ENCODE results near the gene DMXL2.
"Not testable (repeated sequence)": the region's sequence is repeated elsewhere in the genome, so short reads cannot be mapped to it uniquely, and the experiment has no call there.

DMXL2 gene

DNA sequence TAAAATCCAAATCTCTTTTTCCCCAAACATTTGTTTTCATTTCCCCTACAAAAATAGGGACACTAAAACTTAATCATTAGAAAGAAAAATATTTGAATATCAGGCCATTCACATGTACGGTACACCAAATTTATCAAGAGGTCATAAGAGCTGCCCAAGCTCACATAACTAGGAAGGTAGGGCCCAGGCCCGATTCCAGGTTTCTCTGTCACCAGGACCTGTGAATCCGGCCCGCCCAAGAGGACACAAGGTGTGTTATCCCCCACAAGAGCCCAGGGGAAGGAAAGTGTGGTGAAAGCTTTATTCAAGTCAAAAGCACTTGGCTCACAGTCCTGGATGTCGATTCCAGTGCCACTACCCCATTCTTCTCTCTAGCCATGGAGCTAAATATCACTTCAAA lies 130.6 kb downstream of the DMXL2 start:
- DNase-seq = no peak

- no peak for DNase-seq
These were observed 137.8 kb downstream of the DMXL2 start for GRCh38 chr15:51484781-51485180.

- no peak for DNase-seq
These were observed 138.6 kb downstream of the DMXL2 start for GRCh38 chr15:51483985-51484384.

- no peak for DNase-seq
These were observed 139.1 kb downstream of the DMXL2 start for GRCh38 chr15:51483520-51483919.

DNA sequence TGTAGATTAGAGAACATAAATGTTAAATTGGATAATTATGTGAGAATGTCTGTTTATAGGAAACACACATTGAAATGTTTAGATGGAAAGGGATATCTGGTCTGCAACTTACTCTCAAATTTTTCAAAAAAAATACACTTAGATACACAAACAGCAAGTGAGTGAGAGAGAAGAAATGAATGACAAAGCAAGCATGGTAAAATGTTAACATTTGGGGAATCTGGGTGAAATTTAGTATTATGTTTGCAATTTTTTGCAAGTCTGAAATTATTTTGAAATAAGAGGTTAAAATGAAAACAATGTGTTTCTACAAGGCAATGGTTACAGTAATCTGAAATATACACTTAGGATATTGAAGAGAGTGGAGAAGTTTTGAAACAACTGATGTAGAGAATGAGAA lies 146.8 kb downstream of the DMXL2 start:
- no peak for DNase-seq

DNA sequence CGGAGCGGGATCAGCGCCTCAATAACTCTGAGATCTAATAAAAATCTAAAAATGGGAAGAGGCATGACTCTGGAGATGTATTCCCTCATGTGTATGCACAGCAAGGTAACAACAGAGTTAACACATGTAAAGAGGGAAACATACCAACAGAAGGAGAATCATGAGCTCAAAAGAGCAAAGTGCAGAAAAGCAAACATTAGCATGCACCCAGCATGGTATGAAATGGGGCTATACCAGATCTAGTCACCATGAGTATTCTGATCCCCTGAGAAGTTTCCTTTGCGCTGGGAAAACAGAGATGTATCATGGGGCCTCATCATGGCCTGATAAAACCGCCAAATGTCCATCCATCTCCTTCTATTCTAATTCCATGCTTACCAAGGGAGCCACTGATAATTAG lies 152.1 kb downstream of the DMXL2 start:
- no peak for DNase-seq

DNA sequence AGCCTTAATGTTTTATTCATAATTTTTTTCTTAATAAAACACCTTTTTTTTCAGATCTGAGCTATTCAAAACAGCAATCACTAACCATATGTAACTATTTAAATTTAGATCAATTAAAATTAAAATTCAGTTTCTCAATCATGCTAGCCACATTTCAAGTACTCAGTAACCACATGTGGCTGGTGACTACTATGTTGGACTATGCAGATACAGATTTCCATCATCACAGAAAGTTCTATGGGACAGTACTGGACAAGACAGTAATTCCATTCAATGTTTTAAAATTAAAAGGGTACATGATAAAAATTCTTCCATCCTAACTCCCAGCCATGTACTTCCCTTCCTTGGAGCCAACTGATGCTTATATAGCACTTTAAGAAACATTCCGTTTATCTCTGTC lies 161.8 kb downstream of the DMXL2 start:
- DNase-seq = no peak

GRCh38 chr15:51450001-51450400 lies 172.6 kb downstream of the DMXL2 start:
- DNase-seq = no peak

- no peak for DNase-seq
These were observed 173.8 kb downstream of the DMXL2 start for GRCh38 chr15:51448622-51449399.

DNA sequence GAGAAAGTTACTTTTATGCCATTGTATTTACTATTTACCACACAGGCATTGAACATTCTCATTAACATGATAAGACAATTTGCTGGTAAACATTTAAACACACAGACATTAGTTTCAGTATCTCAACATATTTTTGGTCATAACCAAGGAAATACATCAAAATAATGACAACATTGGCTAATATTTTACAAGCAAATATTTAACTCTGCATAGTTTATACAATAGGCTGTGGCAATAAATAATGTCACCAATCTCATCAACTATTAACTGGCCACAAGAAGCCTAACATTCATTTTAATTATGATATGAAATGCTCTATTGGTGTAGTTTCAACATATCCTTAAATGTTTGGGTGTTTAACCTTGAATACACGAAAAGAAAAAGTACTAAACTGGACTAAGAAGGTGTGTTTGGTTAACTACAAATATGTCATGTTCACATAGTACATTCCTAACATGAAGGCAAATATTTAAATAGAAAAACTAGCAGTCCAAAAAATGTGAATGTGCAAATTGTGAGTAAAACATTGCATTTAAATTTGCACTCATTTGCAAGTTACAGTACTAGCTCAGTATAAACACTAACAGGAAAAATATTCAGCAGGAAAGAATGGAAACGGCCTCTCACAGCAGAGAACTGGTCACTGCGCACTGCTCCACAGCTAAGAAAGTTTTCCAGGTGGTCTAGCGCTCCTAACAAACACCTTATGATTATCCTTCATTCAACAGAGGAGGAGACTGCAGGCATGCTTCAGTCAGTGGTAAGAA lies 174.5 kb downstream of the DMXL2 start:
- DNase-seq = no peak

DNA sequence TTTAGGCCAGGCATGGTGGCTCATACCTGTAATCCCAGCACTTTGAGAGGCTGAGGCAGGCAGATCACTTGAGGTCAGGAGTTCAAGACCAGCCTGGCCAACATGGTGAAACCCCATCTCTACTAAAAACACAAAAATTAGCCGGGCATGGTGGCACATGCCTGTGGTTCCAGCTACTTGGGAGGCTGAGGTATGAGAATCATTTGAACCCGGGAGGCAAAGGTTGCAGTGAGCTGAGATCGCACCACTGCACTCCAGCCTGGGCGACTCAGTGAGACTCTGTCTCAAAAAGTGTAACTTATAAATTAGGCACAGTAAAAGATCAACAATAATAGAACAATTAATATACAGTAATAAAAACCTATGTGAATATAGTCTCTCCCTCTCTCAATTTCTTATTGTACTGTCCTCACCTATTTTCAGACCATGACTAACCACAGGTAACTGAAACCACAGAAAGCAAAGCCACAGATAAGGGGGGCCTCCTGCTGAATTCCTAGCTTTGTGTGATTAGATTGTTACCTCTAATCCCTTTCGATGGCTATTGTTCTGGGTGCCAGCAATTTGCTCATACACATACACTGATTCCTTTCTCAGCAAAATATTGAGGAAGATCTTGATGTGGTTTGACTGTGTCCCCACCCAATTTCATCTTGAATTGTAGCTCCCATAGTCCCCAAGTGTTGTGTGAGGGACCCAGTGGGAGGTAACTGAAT lies 176.4 kb downstream of the DMXL2 start:
- not testable (repeated sequence) for DNase-seq

DNA sequence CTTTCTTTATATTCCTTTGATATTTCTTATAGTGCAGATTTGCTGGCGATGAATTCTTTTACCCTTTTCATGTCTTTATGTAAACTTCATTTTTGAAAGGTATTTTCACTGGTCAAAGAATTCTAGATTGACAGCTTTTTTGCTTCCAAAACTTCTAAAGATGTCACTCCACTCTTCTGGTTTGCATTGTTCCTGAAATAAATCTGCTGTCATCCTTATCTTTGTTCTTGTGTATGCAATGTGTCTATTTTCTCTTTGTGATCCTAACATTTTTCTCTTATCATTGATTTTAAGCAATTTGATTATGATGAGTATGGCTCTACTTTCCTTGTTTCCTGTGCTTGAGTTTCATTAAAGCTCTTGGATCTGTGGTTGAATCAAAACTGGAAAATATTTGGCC lies 177.8 kb downstream of the DMXL2 start:
- no peak for DNase-seq

- no peak for DNase-seq
These were observed 178.5 kb downstream of the DMXL2 start for GRCh38 chr15:51444112-51444511.

GRCh38 chr15:51443282-51443914 lies 179.2 kb downstream of the DMXL2 start:
- DNase-seq = no peak

- DNase-seq = no peak
These were observed 184.0 kb downstream of the DMXL2 start for GRCh38 chr15:51438526-51438925.

DNA sequence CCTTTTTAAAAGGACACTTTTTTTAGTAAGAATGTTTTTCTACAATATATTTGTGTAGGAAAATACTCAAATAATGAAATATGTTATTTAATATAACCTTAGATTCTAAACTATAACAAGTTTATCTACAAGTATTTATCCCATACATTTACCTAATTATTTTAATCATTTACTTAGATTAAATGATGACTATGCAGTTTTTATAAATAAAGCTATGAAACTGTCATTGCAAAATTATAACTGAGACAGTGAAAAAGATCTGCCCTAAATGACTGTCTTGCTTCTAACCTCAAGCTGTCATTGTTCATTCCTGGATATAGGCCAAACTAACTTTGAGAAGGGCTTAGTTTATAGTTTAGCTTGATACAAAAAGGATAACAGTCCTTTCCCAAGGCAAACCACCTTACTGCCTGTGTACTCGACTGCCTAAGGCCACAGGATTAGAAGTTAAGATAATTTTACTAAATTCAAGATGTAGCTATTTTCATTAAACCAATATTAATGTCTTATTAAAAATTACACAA lies 197.0 kb downstream of the DMXL2 start:
- no peak for DNase-seq

DNA sequence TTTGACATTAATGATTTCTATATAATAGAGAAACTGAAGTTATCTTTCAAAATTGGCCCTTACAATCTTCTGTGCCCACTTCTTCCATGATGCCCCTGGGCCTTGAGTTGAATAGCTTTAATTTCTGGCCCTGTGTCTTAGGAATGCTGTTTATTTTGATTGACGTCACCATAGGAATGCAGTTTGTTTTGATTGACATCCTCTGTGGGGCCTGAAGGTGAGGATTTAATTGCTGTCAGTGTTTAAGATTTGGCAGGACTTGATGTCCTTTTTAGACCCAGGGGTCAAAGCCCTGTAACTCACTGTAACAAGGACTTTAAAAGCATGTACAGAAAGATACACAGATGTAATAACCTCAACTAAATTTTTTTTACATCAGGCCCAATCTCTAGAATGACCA lies 197.8 kb downstream of the DMXL2 start:
- no peak for DNase-seq

DNA sequence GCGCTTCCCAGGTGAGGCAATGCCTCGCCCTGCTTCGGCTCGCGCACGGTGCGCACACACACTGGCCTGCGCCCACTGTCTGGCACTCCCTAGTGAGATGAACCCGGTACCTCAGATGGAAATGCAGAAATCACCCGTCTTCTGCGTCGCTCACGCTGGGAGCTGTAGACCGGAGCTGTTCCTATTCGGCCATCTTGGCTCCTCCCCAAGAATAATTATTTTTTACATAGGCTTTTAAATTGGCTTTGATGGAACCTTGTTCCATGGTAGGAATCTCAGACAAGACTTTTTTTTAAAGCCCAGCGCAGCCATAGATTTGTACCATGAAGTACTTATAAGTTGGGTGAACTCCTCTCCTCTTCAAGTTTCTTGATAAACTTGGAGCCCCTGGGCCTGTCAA lies 199.5 kb downstream of the DMXL2 start:
- DNase-seq = not testable (repeated sequence)

GRCh38 chr15:51416129-51416528 lies 206.4 kb downstream of the DMXL2 start:
- DNase-seq = no peak

GRCh38 chr15:51414256-51414860 lies 208.2 kb downstream of the DMXL2 start:
- peak; percentile 19 for DNase-seq

GRCh38 chr15:51405693-51406523 lies 216.7 kb downstream of the DMXL2 start:
- DNase-seq = no peak
